Suppressor macrophage (primary cell): Measurements from ENCODE around the gene BTBD1.

Experiments used
- DNase-seq, 4 experiments: peaks; one replicate each; pipeline ENCODE4 v3.0.0-alpha.2; 2020 to 2022

The BTBD1 gene

DNA sequence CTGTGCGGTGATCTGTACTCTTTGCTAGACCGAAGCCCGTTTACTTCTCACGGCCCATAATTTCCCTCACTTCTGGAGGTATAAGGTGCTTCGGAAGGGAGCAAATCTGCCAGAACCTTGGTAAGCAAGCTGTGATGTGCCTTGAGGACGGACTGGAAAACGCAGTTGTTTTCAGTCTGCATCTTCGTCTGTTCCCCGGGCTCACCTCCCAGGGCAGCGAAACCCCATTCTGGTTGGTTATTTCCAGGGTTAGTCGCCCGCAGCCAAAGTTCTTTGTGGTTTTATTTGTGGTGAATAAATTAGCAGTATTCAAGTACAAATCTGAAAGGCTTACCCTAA is 80.6 kb downstream of the BTBD1 start:
- peak in 2 of 4 experiments; percentile 29 for DNase-seq

DNA sequence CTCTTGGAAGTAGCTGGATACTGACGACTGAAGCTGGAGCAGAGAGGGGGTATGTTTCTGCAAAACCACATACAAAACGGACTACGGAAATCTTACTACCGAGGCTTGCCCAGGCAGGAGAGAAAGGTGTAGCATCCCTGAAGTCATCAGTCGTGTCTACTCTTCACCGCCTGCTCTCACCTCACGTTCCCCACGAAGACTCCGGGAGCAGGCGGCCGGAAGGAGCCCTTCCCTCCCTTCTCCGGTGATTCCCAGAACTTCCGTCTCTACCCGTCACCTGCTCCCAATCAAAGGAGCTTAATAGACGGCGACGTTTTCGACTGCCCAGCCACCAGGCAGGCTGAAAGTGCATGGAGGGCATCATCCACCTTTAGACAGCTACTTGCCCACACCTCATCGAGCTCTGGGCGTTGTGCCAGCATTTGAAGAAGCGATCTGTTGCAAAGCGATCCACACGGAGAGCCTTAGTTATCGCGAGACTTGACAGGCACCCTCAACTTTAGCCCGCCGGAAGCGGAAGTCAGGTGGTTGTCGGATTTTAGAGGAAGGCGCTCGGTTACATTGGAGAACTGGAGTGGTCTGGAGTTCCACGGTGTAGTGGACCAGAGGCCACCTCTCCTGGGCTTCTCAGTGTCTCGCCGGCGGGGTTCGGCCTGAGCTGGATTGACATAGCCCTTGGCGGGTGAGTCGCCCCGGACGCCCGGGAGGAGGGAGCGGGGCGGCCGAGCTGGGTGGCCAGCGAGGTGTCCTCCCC is 81.2 kb downstream of the BTBD1 start, which contains the start of gene RAMAC:
Gene RAMAC (plus strand): TSS at position 523 of the 754 bp plus-strand sequence. CDS start 2,809 bp downstream, outside the sequence.
- DNase-seq, result peak; percentile 93 to 99 (median 96)

GRCh38 chr15:82980981-82981380 is 86.1 kb downstream of the BTBD1 start:
- DNase-seq, result no peak

- no peak for DNase-seq
Observed at GRCh38 chr15:82979726-82980125, 87.3 kb downstream of the BTBD1 start.

DNA sequence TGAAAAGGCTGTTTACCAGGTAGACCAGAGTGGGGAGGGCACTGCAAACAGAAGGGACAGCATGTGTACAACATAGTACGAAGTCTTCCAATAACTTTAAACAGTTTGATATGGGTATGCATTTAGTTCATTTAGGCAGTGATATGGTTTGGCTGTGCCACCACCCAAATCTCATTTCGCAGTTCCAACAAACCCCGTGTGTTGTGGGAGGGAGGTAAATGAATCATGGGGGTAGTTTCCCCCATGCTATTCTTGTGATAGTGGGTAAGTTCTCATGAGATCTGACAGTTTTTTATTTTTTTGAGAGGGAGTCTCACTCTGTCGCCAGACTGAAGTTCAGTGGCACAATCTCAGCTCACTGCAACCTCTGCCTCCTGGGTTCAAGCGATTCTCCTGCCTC is 88.6 kb downstream of the BTBD1 start:
- no peak for DNase-seq

DNA sequence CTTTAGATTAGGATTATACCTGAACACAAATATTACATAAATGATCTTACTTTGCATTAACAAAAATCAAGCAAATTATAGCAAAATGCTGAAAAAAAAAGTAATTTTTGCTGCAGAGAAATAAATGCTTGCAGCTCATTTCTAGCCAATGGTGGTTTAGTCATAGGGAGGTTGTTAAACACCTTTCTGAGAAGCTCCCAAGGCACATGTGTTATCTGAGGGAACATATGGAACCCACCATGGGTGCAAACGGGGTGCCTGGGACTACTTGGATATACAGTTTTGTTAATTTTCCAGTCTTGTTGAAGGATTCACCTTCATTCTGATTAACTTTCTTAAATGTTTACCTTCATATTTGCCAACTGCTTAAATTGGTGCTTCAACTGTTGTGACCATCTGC is 90.0 kb downstream of the BTBD1 start:
- DNase-seq, result no peak

DNA sequence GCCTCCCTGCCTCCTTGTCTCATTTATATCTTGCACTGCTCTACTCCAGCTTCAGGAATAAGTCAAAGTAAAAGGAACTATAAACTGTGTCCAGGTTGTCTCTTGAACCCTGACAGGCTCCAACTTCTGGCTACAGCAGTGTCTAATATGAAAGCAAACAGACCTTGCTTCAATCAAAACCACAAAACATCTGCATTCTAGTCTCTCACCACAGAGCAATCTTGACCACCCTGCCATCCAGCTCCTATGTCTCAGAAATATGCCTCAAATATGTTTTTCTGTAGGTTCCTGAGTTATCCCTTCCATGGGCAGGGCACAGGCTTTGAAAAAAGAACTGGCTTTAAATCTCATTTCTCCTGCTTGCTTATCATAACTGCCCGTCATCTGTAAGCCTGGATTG is 94.1 kb downstream of the BTBD1 start:
- DNase-seq, result no peak

GRCh38 chr15:82971218-82971984 is 95.7 kb downstream of the BTBD1 start:
- DNase-seq, result no peak

- no peak for DNase-seq
Observed at GRCh38 chr15:82970696-82971095, 96.4 kb downstream of the BTBD1 start.

GRCh38 chr15:82970078-82970686 is 96.9 kb downstream of the BTBD1 start:
- DNase-seq, result no peak

GRCh38 chr15:82969353-82969752 is 97.7 kb downstream of the BTBD1 start:
- peak in 3 of 4 experiments; percentile 3 to 25 (median 13) for DNase-seq

GRCh38 chr15:82968066-82968465 is 99.0 kb downstream of the BTBD1 start:
- DNase-seq, result peak in 3 of 4 experiments; percentile 22 to 45 (median 43)

- DNase-seq, result no peak
Observed at GRCh38 chr15:82966671-82967071, 100.4 kb downstream of the BTBD1 start.
